Endothelial cell (in vitro differentiated cells): ENCODE data around the gene TNC. TPM values are rescaled to one million over a fixed set of nuclear protein-coding genes. Genes with fewer than 3 reads are reported as not detected.

Experiments
- DNase-seq: peaks from one replicate; pipeline ENCODE4 v3.0.0; 2021; ENCODE audit warnings: low spot score
- H3K27ac Mint-ChIP-seq: one replicate; pipeline ENCODE4 v1.8.0; 2021; ENCODE audit warnings: mixed read lengths, inconsistent platforms; ENCODE audit not compliant: unreplicated experiment
- H3K27me3 Mint-ChIP-seq: one replicate; pipeline ENCODE4 v1.8.0; 2021; ENCODE audit warnings: mild to moderate bottlenecking, moderate library complexity, mixed read lengths, inconsistent platforms; ENCODE audit not compliant: unreplicated experiment
- H3K36me3 Mint-ChIP-seq: one replicate; pipeline ENCODE4 v1.8.0; 2021; ENCODE audit warnings: mild to moderate bottlenecking, low read depth, mixed read lengths, inconsistent platforms; ENCODE audit not compliant: unreplicated experiment
- H3K4me1 Mint-ChIP-seq: one replicate; pipeline ENCODE4 v1.8.0; 2021; ENCODE audit warnings: mild to moderate bottlenecking, mixed read lengths, inconsistent platforms; ENCODE audit not compliant: unreplicated experiment
- H3K4me3 Mint-ChIP-seq: one replicate; pipeline ENCODE4 v1.8.0; 2021; ENCODE audit warnings: mild to moderate bottlenecking, mixed read lengths, inconsistent platforms; ENCODE audit not compliant: unreplicated experiment
- H3K9me3 Mint-ChIP-seq: one replicate; pipeline ENCODE4 v1.8.0; 2021; ENCODE audit warnings: mixed read lengths, inconsistent platforms; ENCODE audit not compliant: unreplicated experiment
- CTCF ChIP-seq: fragments of 200-600 bp; sonication (generic); IDR thresholded peaks from one replicate; pipeline ENCODE4 v1.5.0; 2021; ENCODE audit warnings: antibody characterized with exemption; ENCODE audit not compliant: unreplicated experiment
- total RNA-seq: library from RNA; stranded (reverse); fragmentation: NEBNext Ultra II Directional; extraction: Animal tissue kit (Norgen Biotek cat#: 25700); gene quantifications from one replicate; pipeline ENCODE4 v1.2.1, GENCODE V29; 2021; ENCODE audit not compliant: unreplicated experiment

The TNC gene
- total RNA-seq, 1 donor from 2014 or later: 10.1 TPM

- no peak overlapping the region for H3K27ac Mint-ChIP-seq
- H3K4me1 Mint-ChIP-seq: no peaks in the 10 kb centered on the region
- no peaks in the 10 kb centered on the region for H3K9me3 Mint-ChIP-seq
- H3K4me3 Mint-ChIP-seq: no peak overlapping the region
- no peak for DNase-seq
- H3K36me3 Mint-ChIP-seq: no peaks in the 10 kb centered on the region
- no peaks in the 10 kb centered on the region for H3K27me3 Mint-ChIP-seq
- no peak for TF ChIP-seq CTCF
Measured at GRCh38 chr9:115137526-115137925, 19.6 kb upstream of the TNC start.

- Mint-ChIP-seq H3K4me3 (no peak overlapping the region), H3K9me3 (no peaks in the 10 kb centered on the region), H3K36me3 (no peaks in the 10 kb centered on the region), H3K27me3 (no peaks in the 10 kb centered on the region), H3K4me1 (no peaks in the 10 kb centered on the region), H3K27ac (no peak overlapping the region)
- DNase-seq: no peak
- no peak for TF ChIP-seq CTCF
Measured at GRCh38 chr9:115135821-115136778, 18.1 kb upstream of the TNC start.

- Mint-ChIP-seq H3K4me1 (no peaks in the 10 kb centered on the region), H3K27ac (no peak overlapping the region), H3K36me3 (no peaks in the 10 kb centered on the region), H3K4me3 (no peak overlapping the region), H3K27me3 (no peaks in the 10 kb centered on the region), H3K9me3 (no peaks in the 10 kb centered on the region)
- DNase-seq: no peak
- no peak for TF ChIP-seq CTCF
Measured at GRCh38 chr9:115134941-115135340, 17.0 kb upstream of the TNC start.

GRCh38 chr9:115133649-115134048 is 15.7 kb upstream of the TNC start:
- TF ChIP-seq CTCF: no peak
- Mint-ChIP-seq H3K9me3 (no peaks in the 10 kb centered on the region), H3K27ac (no peak overlapping the region), H3K36me3 (no peaks in the 10 kb centered on the region), H3K27me3 (no peaks in the 10 kb centered on the region), H3K4me3 (no peak overlapping the region), H3K4me1 (no peaks in the 10 kb centered on the region)
- no peak for DNase-seq

- no peaks in the 10 kb centered on the region for H3K36me3 Mint-ChIP-seq
- TF ChIP-seq CTCF: no peak
- DNase-seq: no peak
- H3K27me3 Mint-ChIP-seq: no peaks in the 10 kb centered on the region
- H3K9me3 Mint-ChIP-seq: no peaks in the 10 kb centered on the region
- H3K4me3 Mint-ChIP-seq: no peak overlapping the region
- no peaks in the 10 kb centered on the region for H3K4me1 Mint-ChIP-seq
- no peak overlapping the region for H3K27ac Mint-ChIP-seq
Measured at GRCh38 chr9:115132648-115133047, 14.7 kb upstream of the TNC start.
